ENCODE measurements around the gene TSGA10. TPM values are rescaled to one million over a fixed set of nuclear protein-coding genes. Genes with fewer than 3 reads are reported as not detected.

Gene TSGA10
- total RNA-seq, 1 experiment from 2014 or later = 7.5 TPM

Other genes starting within 250 kb of the TSGA10 start
- gene CRACDL, start 218.7 kb downstream of the TSGA10 start, total RNA-seq (2021; ENCODE audit: unreplicated experiment) = 2.4 TPM
- 1.5 TPM for gene C2orf15, start 13.2 kb downstream of the TSGA10 start, total RNA-seq (2021; ENCODE audit: unreplicated experiment)
- gene LIPT1, start within 50 bp of the TSGA10 start, total RNA-seq (2021; ENCODE audit: unreplicated experiment) = 9.0 TPM
- 36.0 TPM for gene MITD1, start 26.1 kb upstream of the TSGA10 start, total RNA-seq (2021; ENCODE audit: unreplicated experiment)
- 25.6 TPM for gene MRPL30, start 26.2 kb upstream of the TSGA10 start, total RNA-seq (2021; ENCODE audit: unreplicated experiment)
- not detected for gene LYG2, start 100.7 kb upstream of the TSGA10 start, total RNA-seq (2021; ENCODE audit: unreplicated experiment)
- gene LYG1, start 146.3 kb upstream of the TSGA10 start, total RNA-seq (2021; ENCODE audit: unreplicated experiment) = 0.23 TPM
- 47.0 TPM for gene TXNDC9, start 181.4 kb upstream of the TSGA10 start, total RNA-seq (2021; ENCODE audit: unreplicated experiment)
- 49.0 TPM for gene EIF5B, start 182.4 kb upstream of the TSGA10 start, total RNA-seq (2021; ENCODE audit: unreplicated experiment)

Measured in Panc1 (cell line).